SW 1271 (cell line): ENCODE measurements around the gene REPIN1.
A peak's percentile ranks its signal among the peaks of the same experiment; 100 is the strongest.

Experiments used
- DNase-seq, 2 experiments: peaks; one replicate each; lab custom pipeline; 2025; lab: John Stamatoyannopoulos, UW

The REPIN1 gene

DNA sequence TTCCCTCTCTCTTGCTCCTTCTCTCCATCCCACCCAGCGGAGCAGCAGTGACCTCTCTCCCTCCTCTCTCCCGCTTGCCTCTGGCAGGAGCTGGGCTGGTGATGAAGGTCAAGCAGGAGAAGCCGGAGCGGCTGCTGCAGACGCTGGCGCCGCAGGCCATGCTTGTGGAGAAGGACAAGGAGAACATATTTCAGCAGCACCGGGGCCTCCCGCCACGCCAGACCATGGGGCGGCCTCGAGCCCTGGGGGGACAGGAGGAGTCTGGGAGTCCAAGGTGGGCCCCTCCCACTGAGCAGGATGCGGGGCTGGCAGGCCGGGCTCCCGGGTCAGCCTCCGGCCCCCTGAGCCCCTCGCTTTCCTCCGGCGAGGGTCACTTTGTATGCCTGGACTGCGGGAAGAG lies 27.8 kb downstream of the REPIN1 start:
- DNase-seq, result no peak

DNA sequence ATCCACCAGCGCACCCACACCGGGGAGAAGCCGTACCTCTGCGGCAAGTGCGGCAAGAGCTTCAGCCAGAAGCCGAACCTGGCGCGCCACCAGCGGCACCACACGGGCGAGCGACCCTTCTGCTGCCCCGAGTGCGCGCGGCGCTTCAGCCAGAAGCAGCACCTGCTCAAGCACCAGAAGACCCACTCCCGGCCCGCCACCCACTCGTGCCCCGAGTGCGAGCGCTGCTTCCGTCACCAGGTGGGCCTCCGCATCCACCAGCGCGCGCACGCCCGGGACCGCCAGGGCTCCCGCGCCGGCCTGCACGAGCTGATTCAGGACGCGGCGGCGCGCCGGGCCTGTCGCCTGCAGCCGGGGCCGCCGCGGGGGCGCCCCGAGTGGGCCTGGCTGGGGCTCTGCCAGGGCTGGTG lies 28.2 kb downstream of the REPIN1 start:
- no peak for DNase-seq

DNA sequence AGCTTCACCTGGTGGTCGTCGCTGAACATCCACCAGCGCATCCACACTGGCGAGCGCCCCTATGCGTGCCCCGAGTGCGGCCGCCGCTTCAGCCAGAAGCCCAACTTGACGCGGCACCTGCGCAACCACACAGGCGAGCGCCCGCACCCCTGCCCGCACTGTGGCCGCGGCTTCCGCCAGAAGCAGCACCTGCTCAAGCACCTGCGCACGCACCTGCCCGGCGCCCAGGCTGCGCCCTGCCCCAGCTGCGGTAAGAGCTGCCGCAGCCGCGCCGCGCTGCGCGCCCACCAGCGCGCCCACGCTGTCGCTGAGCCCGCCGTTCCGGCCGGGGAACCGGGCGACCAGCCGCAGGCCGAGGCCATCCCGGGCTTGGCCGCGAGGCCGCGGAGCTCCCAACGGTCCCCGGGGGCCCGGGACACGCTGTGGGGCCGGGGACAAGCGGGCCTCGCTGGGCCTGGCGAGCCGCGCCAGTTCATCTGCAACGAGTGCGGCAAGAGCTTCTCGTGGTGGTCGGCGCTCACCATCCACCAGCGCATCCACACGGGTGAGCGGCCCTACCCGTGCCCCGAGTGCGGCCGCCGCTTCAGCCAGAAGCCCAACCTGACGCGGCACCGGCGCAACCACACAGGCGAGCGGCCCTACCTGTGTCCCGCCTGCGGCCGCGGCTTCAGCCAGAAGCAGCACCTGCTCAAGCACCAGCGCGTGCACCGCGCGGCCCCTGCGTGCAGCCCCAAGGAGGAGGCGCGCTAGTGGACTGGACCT lies 28.9 kb downstream of the REPIN1 start:
- DNase-seq, result no peak

DNA sequence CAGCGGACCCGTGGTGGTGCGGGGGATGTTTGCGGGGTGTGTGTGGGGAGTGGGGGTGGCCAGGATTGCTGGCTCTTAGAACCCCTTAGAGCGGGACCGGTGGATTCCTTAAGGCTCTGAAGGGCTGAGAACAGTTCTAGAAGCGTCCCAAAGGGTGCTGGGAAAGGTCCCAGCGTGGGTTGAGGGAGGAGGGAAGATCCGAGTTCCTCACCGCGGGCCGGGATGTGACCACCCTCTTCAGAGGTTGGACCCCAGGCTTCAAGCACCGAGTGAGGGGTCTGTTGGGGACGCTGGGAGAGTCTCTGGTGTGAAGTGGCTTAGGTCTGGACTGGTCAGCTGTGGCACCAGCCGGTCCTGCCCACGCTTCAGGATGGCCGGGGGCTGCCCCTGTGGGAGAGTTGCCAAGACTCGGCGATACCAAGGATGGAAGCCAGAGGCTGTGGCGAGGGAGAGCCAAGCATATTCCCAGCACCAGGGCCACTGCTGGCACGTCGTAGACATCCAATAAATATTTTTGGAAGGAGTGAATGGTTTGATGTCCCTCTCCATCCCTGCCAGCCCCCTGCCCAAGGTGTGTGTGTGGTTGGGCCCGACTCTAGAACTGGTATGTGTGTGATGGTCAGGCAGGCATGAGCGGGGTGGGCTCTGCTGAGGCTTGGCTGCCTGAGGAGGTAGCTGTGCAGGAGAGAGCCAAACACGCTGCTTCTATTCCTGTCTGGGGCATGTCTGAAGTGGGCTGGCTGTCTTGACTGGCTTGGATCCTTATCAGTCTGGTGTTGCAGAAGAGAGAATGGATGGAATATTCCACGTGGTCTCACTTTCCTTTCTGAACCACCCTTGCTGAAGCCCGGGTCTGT lies 29.7 kb downstream of the REPIN1 start:
- no peak for DNase-seq

DNA sequence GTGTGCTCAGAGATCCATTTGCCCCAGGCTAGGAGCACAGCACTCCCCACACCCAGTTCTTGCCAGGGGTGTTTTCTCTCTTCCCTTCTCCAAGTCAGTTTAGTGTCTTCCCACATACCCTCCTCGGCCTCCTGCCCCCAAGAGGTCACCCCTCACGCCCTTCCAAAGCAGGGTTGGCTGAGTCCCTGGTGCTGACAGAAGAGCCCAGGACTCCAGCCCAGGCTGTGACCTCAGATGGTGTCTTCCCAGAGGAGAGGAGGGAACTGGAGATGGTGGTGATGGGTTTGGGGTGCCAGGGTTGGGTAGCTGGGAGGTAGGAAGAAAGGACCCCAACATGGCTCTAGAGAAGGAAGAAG lies 30.3 kb downstream of the REPIN1 start:
- no peak for DNase-seq

DNA sequence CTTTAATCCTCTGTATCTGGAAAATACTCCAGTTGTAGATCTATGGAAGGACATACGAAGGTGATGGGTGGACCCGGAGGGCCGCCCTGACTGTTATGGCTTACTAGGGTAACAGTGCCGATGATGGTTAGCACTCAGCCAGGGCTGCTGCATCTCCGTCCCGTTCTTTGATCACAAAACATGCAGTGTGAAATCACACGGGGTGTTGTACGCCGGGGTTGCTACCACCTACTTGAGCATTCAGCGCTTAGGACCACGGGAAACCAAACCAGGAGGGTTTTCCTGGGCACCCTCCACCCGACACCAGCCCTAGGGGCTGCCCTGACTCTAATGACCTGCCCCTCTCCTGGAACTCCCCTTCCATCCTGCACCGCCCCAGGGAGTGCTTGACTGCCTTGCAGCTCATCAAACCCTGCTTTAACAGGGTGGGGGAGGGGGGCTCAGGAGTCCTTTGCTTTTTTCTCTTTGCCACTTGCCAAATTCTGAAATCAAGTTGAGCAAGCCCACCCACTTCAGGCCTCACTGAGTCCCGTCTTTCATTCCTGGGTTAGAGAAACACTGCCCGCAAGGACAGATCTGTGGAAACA lies 30.9 kb downstream of the REPIN1 start:
- no peak for DNase-seq

DNA sequence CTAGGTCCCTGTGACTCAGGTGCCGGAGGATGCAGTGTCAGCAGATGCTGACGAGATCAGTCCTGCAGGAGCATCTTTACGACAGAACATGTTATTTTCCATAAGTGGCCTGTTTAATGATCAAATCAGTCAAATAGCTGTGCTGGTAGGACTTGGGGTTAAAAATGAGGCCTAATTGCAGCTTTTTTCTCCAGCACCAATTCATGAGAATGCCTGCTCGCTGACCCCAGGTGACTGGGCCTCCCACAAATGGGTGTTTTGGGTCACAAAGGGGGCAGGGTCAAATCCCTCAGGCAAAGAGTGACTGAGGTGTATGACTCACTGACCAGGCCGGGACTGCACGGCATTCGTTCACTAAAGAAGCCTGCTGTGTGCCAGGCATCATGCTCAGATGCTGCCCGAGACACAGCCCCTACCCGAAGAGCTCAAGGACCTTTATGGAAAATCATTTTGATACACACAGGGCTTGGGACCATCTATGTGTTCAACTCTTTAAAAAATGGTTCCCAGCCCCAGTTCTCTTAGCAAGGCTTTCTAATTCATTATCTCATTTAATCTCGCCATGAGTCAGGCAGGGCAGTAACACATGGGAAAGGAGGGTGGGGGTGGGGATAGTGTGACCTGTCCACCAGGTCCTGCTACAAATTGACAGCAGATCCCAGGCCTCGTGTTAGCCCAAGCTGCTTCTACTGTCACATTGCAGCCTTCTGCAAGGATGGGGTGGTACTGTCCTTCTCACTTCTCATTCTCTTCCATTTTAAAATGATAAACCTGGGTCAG lies 31.6 kb downstream of the REPIN1 start:
- no peak for DNase-seq

DNA sequence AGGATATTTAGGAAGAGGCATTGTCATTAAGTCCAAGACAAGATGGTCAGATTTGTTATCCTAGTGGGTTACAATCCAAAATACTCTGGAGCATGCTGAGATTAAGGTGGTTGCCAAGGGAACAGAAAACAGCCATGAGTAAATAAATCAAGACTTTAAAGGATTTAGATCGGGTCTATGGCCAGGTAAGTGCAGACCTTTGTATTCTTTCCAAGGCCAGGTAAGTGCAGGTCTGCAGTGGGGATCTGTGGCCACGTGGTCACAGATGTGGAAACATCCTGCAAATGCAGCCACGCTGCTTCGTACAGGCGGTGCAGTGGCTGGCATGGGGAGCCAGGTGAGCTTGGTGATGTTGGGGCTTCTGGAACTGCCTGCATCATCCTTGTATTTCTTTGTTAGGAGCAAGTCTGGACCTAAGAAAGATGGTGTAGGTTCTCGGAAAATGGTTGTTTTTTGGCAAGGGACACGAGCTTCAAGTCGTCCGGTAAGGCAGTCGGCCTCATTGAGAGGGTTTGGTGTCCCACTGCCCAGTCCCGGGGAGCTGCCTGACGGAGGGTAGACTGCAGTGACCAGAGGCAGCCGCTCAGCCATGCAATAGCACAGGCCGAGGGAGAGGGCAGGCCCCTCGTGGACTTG lies 32.3 kb downstream of the REPIN1 start:
- DNase-seq, result no peak

DNA sequence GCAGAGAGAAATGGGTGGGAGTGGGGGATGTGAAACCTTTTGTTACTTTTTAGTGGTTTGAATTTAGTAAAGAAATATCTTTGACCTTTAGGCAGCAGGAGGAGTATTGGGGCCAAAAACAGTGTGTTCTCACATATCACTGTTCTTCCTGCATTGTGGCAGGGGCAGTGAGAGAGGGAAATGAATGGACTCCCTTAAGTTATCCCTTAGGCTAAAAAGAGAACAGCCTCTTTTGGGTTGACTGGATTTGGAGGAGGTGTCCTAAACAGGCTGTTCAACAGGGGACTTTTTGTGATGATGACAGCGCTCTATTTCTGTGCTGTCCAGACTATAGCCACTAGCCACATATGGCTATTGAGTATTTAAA lies 32.8 kb downstream of the REPIN1 start:
- DNase-seq, result no peak

DNA sequence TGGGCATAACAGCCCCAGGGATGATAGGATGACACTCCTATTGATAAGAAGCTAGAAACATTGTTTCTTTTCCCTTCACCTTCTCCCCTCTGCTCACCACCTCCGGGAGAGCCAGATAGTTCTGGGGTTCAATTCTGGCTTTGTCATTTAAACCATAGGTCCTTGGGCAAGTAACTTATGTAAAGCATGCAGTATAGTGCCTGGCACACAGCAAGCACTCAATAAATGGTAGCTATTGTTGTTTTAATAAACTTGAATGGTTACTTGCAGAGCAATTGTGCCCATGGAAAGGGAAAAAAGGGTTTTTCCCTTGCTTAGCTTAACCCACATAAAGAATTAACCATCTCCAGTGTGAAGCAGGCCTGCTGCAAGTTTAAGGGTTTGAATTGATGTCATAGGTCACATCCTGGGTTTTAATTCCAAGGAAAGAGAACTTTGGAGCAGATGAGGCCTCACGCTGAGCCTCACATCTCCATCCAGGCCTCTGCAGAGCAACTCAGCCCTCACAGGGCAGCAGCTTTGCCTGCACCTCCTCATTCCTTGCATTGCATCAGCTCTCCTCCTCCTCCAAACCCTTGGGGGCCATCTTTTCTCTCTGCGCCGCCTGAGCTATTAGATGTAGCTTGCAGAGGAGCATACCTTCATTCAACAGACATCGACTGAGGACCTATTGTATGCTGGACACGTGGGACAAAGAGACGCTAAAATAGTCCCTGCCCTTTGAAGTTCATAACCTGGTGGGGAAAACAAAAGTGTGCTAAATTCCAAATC lies 33.4 kb downstream of the REPIN1 start:
- no peak for DNase-seq

DNA sequence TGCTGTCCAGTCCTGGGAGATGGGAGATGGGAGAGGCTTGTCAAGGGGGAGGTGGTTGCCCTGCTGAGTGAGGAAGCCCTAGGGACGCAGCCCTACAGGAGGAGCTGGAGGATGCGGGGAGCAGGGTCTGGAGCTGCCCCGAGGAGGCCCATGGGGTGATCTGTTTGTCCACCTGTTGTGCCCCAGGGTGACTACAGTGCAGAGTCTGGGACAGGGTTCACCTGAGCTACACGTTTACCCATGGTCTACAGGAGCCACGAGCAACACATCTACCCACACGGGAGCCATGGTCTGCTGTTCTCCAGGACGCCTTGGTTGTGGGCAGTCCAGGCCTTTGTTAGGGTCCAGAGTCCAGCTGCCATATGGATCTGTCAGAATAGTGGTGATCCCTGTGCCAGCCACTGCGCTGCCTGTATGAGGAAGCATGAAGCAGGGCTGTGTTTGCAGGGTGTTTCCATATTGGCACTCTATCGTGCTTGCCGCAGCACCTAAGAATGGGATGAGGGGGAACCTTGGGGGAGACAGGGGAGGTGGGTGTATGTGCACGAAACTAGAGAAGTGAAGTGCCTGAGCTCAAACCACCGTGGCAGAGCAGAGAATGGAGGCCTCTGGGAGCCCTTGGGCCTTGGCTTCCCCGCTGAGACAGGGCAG lies 34.2 kb downstream of the REPIN1 start:
- no peak for DNase-seq

DNA sequence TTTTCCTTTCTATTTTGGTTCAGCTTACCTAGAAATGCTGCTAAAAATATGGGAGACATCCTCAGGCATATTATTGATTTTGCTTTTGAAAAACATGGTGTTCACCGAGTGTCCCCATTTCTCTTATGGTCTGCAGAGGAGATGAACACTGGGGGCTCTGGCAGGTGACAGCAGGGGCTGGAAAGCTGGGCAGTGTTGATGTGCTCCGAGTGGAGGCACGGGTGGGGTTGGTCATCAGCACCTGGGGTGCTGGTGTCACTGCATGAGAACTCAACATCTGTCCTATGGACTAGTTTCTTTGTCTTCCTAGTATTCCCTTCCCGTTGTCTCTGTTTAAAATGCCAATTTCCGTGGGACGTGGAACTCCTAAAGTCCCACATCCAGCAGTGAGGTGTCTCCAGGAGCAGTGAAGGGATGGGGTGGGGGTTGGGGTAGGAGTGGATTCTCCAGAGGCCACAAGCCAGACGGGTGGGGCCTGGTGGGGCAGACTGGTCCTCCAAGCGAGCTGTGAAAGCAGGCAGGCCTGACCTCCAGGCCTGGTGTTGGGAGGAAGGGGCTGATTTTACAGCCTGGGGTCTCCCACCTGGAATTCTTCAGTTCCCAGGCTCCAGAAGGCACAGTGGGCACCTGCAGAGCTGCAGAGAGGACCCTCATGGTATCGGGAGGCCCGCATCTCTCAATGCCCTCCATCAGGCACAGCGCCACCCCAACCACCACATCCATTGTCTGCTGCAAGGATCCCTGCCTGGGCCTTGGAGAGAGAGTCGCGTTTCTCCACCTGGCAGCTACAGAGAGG lies 35.0 kb downstream of the REPIN1 start:
- DNase-seq, result no peak

DNA sequence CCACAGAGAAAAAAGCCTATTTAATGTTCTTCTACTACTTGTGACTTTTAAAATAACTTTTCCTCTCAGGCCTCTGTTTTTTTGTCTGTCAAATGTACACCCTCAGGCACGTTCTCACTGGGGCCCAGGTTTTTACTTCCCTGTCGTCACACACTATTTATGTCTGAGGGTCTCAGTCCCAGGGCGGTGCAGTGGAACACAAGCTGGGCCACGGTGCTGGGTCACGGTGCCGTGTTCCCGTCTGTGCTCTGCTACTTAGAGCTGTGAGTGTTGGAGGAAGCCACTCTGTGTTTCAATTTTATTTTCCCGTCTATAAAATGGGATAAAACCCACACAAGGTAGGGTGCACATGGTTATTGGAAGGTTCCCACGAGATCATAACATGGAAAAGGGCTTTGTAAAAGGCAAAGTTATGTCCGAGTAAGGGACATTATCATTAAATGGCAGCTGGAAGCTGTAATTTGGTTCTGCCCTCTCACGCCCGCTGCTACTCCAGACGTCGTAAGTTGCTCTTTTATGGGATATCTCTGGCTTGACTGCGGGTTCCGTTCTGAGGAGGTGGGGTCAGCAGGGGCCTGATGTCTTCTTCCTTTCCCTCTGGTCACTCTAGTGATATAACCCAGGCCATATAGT lies 35.7 kb downstream of the REPIN1 start:
- DNase-seq, result no peak

DNA sequence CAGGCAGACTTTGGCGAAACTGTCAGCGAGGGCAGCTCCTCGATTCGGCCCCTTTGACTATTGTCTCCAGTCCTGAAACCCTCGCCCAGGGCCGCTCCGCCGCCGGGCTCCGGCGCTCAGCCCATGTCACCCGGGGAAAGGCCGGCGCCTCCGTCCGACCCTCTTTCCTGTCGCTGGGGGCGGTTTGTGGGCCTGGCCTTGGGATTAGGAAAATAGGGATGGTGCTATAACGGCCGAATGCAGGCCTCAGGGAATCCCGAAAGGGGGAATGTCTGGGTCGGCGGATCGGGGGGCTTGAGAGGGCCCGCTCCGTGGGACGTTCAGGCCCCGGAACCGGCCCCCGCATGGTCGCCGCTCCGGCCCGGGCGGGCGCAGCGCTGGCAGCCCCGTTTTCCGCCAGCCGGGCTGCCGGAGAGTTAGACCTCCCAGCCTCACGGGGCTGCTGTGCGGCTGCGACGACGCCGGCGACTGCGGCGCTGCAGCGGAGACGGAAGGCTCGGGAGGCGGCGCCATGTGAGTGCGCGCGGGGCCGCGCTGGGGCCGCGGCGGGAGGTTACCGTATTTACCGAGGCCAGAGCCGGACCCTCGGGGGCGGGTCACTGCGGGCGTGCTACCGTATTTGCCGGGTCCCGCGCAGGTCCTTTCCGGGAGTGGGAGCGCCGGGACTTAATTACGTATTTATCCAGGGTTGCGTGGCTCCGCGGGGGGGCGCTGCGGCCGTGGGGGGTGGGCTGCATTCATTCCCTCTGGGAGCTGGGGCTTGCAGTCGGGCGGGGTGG lies 36.4 kb downstream of the REPIN1 start:
- peak; percentile 15 to 65 for DNase-seq

DNA sequence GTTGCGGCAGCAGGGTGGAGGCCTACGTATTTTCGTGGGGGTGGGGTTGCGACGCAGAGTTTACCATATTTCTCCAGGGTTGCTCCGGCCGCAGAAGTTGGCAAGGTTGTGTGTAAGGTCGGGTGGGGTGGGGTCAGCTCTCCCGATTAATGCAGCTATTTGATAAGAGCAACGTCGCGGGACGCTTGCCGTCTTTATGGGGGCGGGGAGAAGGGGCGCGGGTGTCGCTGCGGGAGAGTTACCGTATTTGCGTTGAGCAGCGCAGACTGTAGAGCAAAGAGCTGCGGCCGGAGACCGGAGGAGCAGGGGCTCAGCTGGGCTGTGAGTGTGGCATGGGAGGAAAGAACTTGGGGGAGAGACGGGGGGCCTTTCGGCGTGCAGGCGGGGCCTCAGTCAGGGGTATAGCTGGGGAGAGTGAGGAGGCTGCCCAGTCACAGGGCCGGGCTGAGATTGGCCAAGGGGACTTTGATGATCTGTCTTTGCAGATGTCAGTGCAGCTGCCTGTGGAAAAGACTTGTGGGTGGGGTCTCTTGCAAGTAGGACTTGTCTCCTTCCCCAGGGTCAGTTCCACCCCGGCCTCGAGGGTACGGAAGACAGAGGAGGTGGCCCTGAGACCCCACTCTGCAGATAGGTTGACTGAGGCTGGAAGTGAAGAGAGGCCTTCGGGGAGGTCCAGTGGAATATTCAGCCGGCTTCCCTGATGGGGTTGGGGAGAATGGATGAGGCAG lies 37.1 kb downstream of the REPIN1 start:
- no peak for DNase-seq

DNA sequence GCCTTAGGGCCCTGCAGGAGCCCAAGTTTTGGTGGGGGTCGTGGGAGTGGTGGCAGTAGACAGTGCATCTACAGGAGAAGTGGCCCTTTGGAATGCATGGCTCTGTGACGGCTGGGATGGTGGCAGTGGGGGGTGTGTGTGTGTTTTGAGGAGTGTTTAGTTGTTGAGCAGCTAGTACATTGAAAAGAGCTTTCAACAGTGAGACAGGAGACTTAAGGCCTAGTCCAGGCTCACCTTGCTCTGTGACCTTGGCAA lies 37.6 kb downstream of the REPIN1 start:
- no peak for DNase-seq

DNA sequence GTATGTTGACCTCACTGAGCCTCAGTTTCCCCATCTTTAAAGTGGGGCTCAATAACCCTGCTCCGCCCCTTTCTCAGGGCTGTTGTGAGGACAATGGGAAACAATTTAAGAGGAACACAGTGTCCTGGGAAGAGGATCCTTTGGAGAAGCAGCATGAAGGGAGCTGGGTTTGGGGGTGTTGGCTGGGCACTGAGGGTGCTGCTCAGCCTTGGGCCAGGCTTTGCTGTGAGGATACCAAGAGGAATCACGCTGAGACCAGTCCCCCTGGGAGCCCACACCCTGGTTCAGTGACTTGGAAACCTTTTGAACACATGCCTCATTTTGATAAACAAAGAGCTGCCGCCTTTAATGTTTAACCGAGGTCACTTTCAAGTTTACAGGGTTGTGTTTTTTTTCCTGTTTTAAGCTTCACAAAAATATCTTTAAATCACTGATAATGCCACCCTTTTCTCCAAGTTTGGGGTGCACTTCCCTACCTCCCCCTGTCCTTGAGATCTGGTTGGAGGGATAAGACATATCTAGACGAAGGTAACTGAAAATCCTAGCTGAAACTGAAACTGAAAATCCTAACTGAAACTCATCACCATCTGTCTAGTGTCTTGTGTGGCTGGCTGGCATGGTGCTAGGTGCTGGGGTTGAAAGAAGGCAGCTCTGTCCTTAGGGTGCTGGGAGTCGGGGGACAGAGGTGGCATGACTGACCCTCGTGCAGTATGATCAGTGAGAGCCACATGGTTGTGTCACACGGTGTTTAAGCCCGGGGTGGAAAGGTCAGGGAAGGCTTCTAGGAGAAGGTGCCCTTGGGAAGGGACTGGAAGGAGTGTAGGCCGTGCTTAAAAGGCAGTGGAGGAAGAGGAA lies 38.2 kb downstream of the REPIN1 start:
- DNase-seq, result no peak
